ENCODE measurements around the gene MROH9.

Gene MROH9

GRCh38 chr1:171113382-171113781, 178.0 kb downstream of the MROH9 start:
- DNase-seq (ENCODE audit: low spot score) (no peak), ATAC-seq (ENCODE audit: low read depth) (no peak)
- no peaks in the 10 kb centered on the region for H3K4me1 ChIP-seq (ENCODE audit: insufficient read depth, poor library complexity, severe bottlenecking)
- H3K27me3 ChIP-seq (ENCODE audit: insufficient read depth, poor library complexity, severe bottlenecking) = no peaks in the 10 kb centered on the region
- H3K27ac ChIP-seq (ENCODE audit: poor library complexity, severe bottlenecking) = no peak overlapping the region
- no peaks in the 10 kb centered on the region for H3K36me3 ChIP-seq (ENCODE audit: low read depth)
- H3K4me3 ChIP-seq (ENCODE audit: severe bottlenecking) = no peak overlapping the region
- H3K9me3 ChIP-seq (ENCODE audit: severe bottlenecking) = no peaks in the 10 kb centered on the region
- no peak for TF ChIP-seq CTCF (IDR thresholded peaks at IDR 0.05; ENCODE audit: poor library complexity, severe bottlenecking)
